ENCODE measurements around the gene MYCBP2. TPM values are rescaled to one million over a fixed set of nuclear protein-coding genes. Genes with fewer than 3 reads are reported as not detected.

Gene MYCBP2
- total RNA-seq = 91.6 TPM
- long read RNA-seq, partial matches to known transcripts = 22 of 34 reads
- long read RNA-seq, other reads (novel, unspliced or antisense) = 12 of 34 reads

- intact Hi-C loops (cut with DNase I) = no loop called here
- H3K9me3 ChIP-seq = no peaks in the 10 kb centered on the region
- no peak for TF ChIP-seq CTCF (IDR thresholded peaks at IDR 0.05)
- peak; percentile 96 to 98 for ATAC-seq
- DNase-seq = peak; percentile 97
- peak within 1 kb of the TSS; percentile 88 for H3K4me3 ChIP-seq
- H3K27ac ChIP-seq = peak within 1 kb of the TSS; percentile 90
- H3K36me3 ChIP-seq = no peaks in the 10 kb centered on the region
- no peaks in the 10 kb centered on the region for H3K27me3 ChIP-seq (ENCODE audit: low read depth)
- peaks cover 53% of the 10 kb centered on the region for H3K4me1 ChIP-seq
Observed at GRCh38 chr13:77326905-77327604, at the start of gene MYCBP2. Gene MYCBP2 (minus strand): TSS chr13:77327094. CDS start chr13:77326775, 319 bp downstream.

GRCh38 chr13:77375560-77376108 lies 48.7 kb upstream of the MYCBP2 start:
- no peaks in the 10 kb centered on the region for H3K4me1 ChIP-seq
- TF ChIP-seq CTCF (IDR thresholded peaks at IDR 0.05) = no peak
- ATAC-seq (no peak), DNase-seq (no peak)
- H3K27ac ChIP-seq = no peak overlapping the region
- intact Hi-C loops (cut with DNase I) = no loop called here
- no peaks in the 10 kb centered on the region for H3K9me3 ChIP-seq
- no peak overlapping the region for H3K4me3 ChIP-seq
- no peaks in the 10 kb centered on the region for H3K27me3 ChIP-seq (ENCODE audit: low read depth)
- no peaks in the 10 kb centered on the region for H3K36me3 ChIP-seq

GRCh38 chr13:77374786-77375185 lies 47.9 kb upstream of the MYCBP2 start:
- intact Hi-C loops (cut with DNase I) = no loop called here
- DNase-seq = no peak

GRCh38 chr13:77374339-77374738 lies 47.4 kb upstream of the MYCBP2 start:
- H3K36me3 ChIP-seq = no peaks in the 10 kb centered on the region
- H3K27ac ChIP-seq = no peak overlapping the region
- H3K9me3 ChIP-seq = no peaks in the 10 kb centered on the region
- no peaks in the 10 kb centered on the region for H3K27me3 ChIP-seq (ENCODE audit: low read depth)
- no peak for TF ChIP-seq CTCF (IDR thresholded peaks at IDR 0.05)
- ATAC-seq (no peak), DNase-seq (no peak)
- H3K4me3 ChIP-seq = no peak overlapping the region
- no peaks in the 10 kb centered on the region for H3K4me1 ChIP-seq
- intact Hi-C loops (cut with DNase I) = no loop called here

More at GRCh38 chr13:77374786-77375185, 47.9 kb upstream of the MYCBP2 start:
- Histone ChIP-seq H3K9me3 (no peaks in the 10 kb centered on the region), H3K4me3 (no peak overlapping the region), H3K27ac (no peak overlapping the region), H3K36me3 (no peaks in the 10 kb centered on the region), H3K27me3 (ENCODE audit: low read depth) (no peaks in the 10 kb centered on the region), H3K4me1 (no peaks in the 10 kb centered on the region)
- ATAC-seq = no peak
- no peak for TF ChIP-seq CTCF (IDR thresholded peaks at IDR 0.05)

GRCh38 chr13:77373502-77373901 lies 46.6 kb upstream of the MYCBP2 start:
- H3K4me3 ChIP-seq = no peak overlapping the region

More at GRCh38 chr13:77373502-77373901, 46.6 kb upstream of the MYCBP2 start:
- no peak overlapping the region for H3K27ac ChIP-seq
- H3K36me3 ChIP-seq = no peaks in the 10 kb centered on the region
- ATAC-seq (no peak), DNase-seq (no peak)
- no peaks in the 10 kb centered on the region for H3K27me3 ChIP-seq (ENCODE audit: low read depth)
- intact Hi-C loops (cut with DNase I) = no loop called here
- no peaks in the 10 kb centered on the region for H3K9me3 ChIP-seq
- no peaks in the 10 kb centered on the region for H3K4me1 ChIP-seq
- TF ChIP-seq CTCF (IDR thresholded peaks at IDR 0.05) = no peak
